ENCODE measurements around the gene ADRM1. TPM values are rescaled to one million over a fixed set of nuclear protein-coding genes. Genes with fewer than 3 reads are reported as not detected.
A peak's percentile ranks its signal among the peaks of the same experiment; 100 is the strongest.

The ADRM1 gene, protein sequence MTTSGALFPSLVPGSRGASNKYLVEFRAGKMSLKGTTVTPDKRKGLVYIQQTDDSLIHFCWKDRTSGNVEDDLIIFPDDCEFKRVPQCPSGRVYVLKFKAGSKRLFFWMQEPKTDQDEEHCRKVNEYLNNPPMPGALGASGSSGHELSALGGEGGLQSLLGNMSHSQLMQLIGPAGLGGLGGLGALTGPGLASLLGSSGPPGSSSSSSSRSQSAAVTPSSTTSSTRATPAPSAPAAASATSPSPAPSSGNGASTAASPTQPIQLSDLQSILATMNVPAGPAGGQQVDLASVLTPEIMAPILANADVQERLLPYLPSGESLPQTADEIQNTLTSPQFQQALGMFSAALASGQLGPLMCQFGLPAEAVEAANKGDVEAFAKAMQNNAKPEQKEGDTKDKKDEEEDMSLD
- total RNA-seq: 181 and 188 TPM in 2 replicates

DNA sequence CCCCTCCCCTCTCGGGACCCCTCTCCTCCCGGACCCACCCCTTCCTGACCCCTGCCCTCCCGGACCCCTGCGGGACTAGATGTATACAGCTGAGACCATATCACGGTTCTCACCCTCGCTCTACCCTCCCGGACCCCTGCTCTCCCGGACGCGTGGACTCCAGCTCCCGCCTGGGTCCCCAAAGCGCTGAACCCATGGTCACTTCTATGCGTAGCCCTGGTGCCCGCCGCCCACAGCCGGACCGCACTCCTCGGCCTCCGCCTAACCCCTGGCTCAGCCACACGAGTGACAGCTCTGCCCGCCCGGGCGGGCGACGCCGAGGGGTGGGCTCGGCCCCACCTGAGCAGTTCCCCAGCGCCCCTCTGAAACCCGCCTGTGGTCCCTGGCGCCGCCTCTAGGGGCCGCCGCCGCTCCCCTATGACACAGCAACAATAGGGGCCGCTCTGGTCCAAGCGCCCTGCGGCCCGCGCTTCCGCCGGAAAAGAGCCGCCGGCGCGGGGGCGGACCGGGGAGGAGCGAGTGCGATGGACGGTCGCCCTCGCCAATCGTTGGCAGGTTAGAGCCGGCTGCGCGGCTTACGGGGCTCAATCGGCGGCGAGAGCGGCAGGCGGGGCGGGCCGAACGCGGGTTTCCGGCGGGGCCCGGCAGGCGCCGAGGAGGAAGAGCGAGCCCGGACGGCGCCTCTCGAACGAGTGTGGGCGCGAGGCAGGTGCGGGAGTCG is at the start of gene ADRM1:
ADRM1 (plus strand) TSS at position 657 of the 721 bp plus-strand sequence. CDS start 572 bp downstream, outside the sequence.
- H3K36me3 Mint-ChIP-seq (ENCODE audit: low read depth): peaks cover 15% of the 10 kb centered on the region
- no peaks in the 10 kb centered on the region for H3K9me3 Mint-ChIP-seq
- intact Hi-C loops (cut with micrococcal nuclease): loop anchor here (1.0 to 5.0 kb wide), 17 partner anchors 19 to 636 kb away; partner anchors contain the start of genes CABLES2, GID8, LAMA5 and OSBPL2
- peaks cover 28% of the 10 kb centered on the region for H3K4me1 Mint-ChIP-seq (ENCODE audit: low read depth)
- no peaks in the 10 kb centered on the region for H3K27me3 Mint-ChIP-seq (ENCODE audit: insufficient read depth)
- peak; percentile 97 for DNase-seq (ENCODE audit: low spot score)
- H3K4me3 Mint-ChIP-seq: peak within 1 kb of the TSS; percentile 98
- peak within 1 kb of the TSS; percentile 100 for H3K27ac Mint-ChIP-seq

DNA sequence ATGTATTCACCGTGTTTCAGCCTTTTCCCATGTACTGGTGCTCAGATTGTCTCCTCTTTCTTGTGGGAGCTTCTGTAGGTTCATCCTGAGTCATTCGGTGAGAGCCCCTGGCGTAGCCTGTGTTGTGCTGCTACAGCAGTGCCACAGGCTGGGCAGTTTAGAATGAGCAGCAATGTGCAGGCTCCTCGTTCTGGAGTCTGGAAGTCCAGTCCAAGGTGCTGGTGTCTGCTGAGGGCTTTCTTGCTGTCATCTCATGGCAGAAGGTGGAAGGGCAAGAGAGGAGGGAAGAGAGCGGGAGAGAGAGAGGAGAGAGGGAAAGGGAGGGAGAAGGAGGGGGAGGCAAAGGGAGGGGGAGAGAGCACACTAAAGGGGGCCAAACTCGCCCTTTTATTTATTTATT is 49.4 kb upstream of the ADRM1 start:
- Mint-ChIP-seq H3K27ac (no peak overlapping the region), H3K4me3 (no peak overlapping the region), H3K27me3 (ENCODE audit: insufficient read depth) (no peaks in the 10 kb centered on the region), H3K36me3 (ENCODE audit: low read depth) (no peaks in the 10 kb centered on the region), H3K9me3 (no peaks in the 10 kb centered on the region), H3K4me1 (ENCODE audit: low read depth) (no peaks in the 10 kb centered on the region)
- intact Hi-C loops (cut with micrococcal nuclease): no loop called here
- no peak for DNase-seq (ENCODE audit: low spot score)

DNA sequence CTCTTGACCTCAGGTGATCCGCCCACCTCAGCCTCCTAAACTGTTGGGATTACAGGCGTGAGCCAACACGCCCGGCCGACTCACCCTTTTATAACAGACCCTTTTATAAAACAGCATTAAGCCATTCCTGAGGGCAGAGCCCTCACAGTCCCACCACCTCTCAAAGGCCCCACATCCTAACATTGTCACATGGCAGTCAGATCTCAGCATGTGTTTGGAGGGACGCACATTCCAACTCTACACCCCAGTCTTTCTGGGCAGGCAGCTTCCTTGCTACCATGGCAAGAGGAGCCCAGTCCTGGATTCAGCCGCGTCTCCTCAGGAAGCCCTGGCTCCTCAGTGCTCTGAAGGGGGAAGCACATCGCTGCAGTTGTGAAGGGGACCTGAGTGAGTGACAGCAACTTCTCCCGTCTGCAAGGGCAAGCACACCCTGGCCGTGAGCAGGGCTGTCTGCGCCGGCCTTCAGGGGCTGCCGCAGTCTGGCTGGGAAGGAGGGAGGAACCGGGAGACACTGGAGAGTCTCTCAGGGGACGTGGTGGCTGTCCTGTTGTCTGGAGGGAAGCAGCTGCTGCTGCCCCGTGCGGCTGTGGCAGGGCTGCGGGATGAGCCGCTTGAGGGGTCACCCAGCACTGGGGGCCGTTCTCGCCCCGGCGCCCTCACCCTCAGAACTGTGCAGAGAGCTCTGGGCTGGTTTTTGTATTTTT is 48.6 kb upstream of the ADRM1 start:
- no peak for DNase-seq (ENCODE audit: low spot score)
- Mint-ChIP-seq H3K27me3 (ENCODE audit: insufficient read depth) (no peaks in the 10 kb centered on the region), H3K36me3 (ENCODE audit: low read depth) (no peaks in the 10 kb centered on the region), H3K4me3 (no peak overlapping the region), H3K4me1 (ENCODE audit: low read depth) (no peaks in the 10 kb centered on the region), H3K27ac (no peak overlapping the region), H3K9me3 (no peaks in the 10 kb centered on the region)
- intact Hi-C loops (cut with micrococcal nuclease): no loop called here

DNA sequence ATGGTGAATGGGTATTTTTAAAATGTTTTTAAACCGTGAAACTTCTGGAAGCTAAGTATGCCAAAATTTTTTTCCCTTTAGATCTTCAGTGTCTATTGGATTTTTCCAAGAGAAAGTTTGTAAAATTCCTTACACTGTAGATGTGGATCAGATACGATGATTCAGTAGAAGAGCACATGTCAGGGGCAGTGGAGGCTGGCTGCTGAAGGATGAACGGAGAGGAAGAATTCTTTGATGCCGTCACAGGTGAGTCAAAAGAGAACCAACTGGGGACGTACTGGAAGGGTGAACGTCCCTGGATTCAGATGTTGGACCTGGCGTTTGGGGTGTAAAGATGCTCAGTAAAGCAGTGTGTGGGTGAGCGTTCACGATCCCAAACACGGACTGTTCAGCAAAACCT is 46.8 kb upstream of the ADRM1 start:
- no peak for DNase-seq (ENCODE audit: low spot score)
- H3K36me3 Mint-ChIP-seq (ENCODE audit: low read depth): no peaks in the 10 kb centered on the region
- intact Hi-C loops (cut with micrococcal nuclease): no loop called here
- no peak overlapping the region for H3K4me3 Mint-ChIP-seq
- H3K27ac Mint-ChIP-seq: no peak overlapping the region
- no peaks in the 10 kb centered on the region for H3K9me3 Mint-ChIP-seq
- no peaks in the 10 kb centered on the region for H3K4me1 Mint-ChIP-seq (ENCODE audit: low read depth)
- H3K27me3 Mint-ChIP-seq (ENCODE audit: insufficient read depth): no peaks in the 10 kb centered on the region

DNA sequence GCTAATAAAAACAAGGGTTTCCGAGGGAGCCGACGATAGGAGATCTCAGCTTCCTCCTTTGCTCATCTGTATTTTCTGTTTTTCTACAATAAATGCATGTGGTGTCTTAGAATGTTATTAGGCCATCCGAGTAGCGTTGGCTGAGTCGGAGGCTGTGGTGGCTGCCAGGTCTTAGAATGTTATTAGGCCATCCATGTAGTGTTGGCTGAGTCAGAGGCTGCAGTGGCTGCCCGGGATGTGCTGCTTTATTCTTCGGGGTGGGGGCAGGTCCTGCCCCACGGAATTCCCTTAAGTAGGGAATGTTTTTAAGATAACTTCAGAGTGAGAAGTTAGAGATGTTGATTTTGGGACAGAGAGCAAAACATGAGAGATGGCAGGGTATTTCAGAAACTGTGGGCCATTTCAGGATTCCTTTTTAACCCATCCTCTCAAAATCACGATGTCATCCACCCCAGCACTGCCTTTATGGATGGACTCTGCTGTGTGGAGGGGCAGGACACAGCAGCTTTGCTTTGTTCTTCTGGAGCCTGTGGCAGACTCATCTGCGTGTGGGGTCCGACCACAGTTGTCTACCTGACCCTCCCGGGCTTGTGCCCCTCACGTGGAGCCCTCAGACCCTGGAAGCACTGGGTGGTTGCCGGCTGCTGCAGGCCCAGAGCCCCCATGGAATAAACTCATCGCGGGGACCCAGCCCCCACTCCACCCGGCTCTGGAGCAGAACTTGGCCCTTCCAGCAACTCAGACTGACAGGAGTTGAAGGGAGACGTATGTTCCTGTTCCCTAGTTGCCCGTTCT is 44.1 kb upstream of the ADRM1 start:
- no peaks in the 10 kb centered on the region for H3K9me3 Mint-ChIP-seq
- no peak for DNase-seq (ENCODE audit: low spot score)
- intact Hi-C loops (cut with micrococcal nuclease): no loop called here
- no peak overlapping the region for H3K4me3 Mint-ChIP-seq
- H3K4me1 Mint-ChIP-seq (ENCODE audit: low read depth): no peaks in the 10 kb centered on the region
- H3K27me3 Mint-ChIP-seq (ENCODE audit: insufficient read depth): no peaks in the 10 kb centered on the region
- H3K27ac Mint-ChIP-seq: no peak overlapping the region
- peaks cover 2% of the 10 kb centered on the region for H3K36me3 Mint-ChIP-seq (ENCODE audit: low read depth)

DNA sequence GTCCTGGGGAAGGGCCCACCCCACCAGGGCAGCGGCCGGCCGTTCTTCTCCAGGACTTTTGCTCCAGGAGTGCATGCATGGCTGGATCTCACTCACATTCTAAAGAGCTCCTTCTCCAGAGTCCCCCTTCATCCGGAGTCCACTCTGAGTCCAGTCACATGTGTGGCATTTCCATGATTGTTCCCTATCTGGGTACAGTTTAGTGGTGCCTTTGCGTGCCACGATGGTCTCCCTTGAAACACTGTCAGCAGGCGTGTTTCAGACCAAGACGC is 43.6 kb upstream of the ADRM1 start:
- H3K4me1 Mint-ChIP-seq (ENCODE audit: low read depth): no peaks in the 10 kb centered on the region
- no peak overlapping the region for H3K4me3 Mint-ChIP-seq
- H3K27me3 Mint-ChIP-seq (ENCODE audit: insufficient read depth): no peaks in the 10 kb centered on the region
- peaks cover 2% of the 10 kb centered on the region for H3K36me3 Mint-ChIP-seq (ENCODE audit: low read depth)
- no peak for DNase-seq (ENCODE audit: low spot score)
- no peaks in the 10 kb centered on the region for H3K9me3 Mint-ChIP-seq
- H3K27ac Mint-ChIP-seq: no peak overlapping the region
- intact Hi-C loops (cut with micrococcal nuclease): no loop called here

DNA sequence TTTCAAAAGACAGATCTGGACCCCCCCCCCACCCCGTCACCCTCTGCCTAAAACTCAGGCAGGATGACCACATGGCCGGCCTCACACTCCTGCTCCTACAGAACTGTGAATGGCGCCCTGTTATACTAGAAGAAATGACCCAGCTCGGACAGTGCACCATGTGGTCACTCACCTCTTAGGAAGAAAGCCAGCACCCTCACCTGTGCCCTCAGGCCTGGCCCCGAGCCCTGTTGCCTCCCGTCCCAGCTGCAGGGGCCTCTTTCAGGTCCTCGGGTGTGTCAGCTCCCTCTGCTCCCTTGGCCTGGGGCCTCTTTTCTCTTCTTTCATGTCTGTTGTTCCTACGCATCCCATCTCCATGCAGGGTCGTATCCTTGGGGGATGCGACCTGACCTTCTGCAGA is 40.7 kb upstream of the ADRM1 start:
- intact Hi-C loops (cut with micrococcal nuclease): no loop called here
- H3K4me3 Mint-ChIP-seq: no peak overlapping the region
- H3K4me1 Mint-ChIP-seq (ENCODE audit: low read depth): no peaks in the 10 kb centered on the region
- no peaks in the 10 kb centered on the region for H3K27me3 Mint-ChIP-seq (ENCODE audit: insufficient read depth)
- DNase-seq (ENCODE audit: low spot score): no peak
- no peaks in the 10 kb centered on the region for H3K9me3 Mint-ChIP-seq
- peaks cover 6% of the 10 kb centered on the region for H3K36me3 Mint-ChIP-seq (ENCODE audit: low read depth)
- H3K27ac Mint-ChIP-seq: peak overlapping the region; percentile 71

DNA sequence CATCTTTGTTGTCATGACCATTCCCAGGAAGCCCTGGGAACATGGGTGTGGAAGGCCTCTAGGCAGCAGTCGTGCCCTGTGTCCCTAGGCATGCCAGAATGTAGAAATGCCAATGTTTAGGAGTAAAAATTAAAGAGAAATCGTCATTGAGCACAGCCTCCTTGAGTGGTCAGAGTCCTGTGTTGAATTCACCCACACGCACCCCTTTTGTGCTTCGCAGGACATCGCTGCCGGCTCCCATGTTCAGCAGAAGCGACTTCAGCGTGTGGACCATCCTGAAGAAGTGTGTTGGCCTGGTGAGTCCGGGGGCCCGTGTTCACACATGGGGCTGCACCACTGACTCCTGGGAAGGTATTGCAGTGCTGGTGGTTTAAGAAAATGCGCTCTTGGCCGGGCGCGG is 39.4 kb upstream of the ADRM1 start:
- intact Hi-C loops (cut with micrococcal nuclease): no loop called here
- DNase-seq (ENCODE audit: low spot score): no peak
- H3K9me3 Mint-ChIP-seq: no peaks in the 10 kb centered on the region
- H3K27ac Mint-ChIP-seq: no peak overlapping the region
- H3K27me3 Mint-ChIP-seq (ENCODE audit: insufficient read depth): no peaks in the 10 kb centered on the region
- no peaks in the 10 kb centered on the region for H3K4me1 Mint-ChIP-seq (ENCODE audit: low read depth)
- no peak overlapping the region for H3K4me3 Mint-ChIP-seq
- H3K36me3 Mint-ChIP-seq (ENCODE audit: low read depth): peaks cover 6% of the 10 kb centered on the region

DNA sequence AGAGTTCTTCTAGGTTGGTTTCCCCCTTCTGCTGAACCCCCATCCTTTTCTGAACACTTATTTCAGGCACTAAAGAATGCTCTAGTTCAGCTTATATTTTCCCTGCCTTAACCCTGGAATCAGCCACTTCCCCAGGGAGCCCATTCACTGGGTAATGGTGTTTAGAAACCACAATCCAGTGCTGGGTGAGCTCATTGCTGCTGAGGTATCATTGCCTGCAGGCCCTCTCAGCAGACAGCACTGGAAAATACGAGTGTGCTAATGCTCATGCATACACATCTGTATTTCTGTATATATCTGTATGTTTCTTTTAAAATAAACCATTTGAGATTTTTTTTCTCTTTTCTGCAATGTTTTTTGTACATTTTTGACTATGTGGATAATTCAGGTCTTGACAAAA is 37.4 kb upstream of the ADRM1 start:
- intact Hi-C loops (cut with micrococcal nuclease): no loop called here
- H3K27ac Mint-ChIP-seq: no peak overlapping the region
- no peak for DNase-seq (ENCODE audit: low spot score)
- H3K4me3 Mint-ChIP-seq: no peak overlapping the region
- H3K36me3 Mint-ChIP-seq (ENCODE audit: low read depth): peaks cover 6% of the 10 kb centered on the region
- H3K27me3 Mint-ChIP-seq (ENCODE audit: insufficient read depth): no peaks in the 10 kb centered on the region
- no peaks in the 10 kb centered on the region for H3K4me1 Mint-ChIP-seq (ENCODE audit: low read depth)
- H3K9me3 Mint-ChIP-seq: no peaks in the 10 kb centered on the region

DNA sequence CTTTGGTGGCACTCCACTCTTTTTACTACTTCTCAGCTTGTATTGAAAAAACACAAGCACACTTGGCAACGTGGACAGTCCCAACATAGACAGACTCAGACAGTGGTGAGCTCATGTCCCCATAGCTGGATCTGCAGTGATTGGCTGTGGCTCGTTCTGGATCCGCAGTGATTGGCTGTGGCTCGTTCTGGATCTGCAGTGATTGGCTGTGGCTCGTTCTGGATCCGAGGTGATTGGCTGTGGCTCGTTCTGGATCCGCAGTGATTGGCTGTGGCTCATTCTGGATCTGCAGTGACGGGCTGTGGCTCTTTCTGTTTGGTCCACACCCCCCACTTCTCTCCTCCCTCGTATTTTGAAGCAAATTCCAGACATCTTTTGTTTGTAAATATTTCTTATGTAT is 36.5 kb upstream of the ADRM1 start:
- intact Hi-C loops (cut with micrococcal nuclease): no loop called here
- Mint-ChIP-seq H3K4me3 (no peak overlapping the region), H3K4me1 (ENCODE audit: low read depth) (no peaks in the 10 kb centered on the region), H3K27ac (no peak overlapping the region), H3K9me3 (no peaks in the 10 kb centered on the region), H3K27me3 (ENCODE audit: insufficient read depth) (no peaks in the 10 kb centered on the region), H3K36me3 (ENCODE audit: low read depth) (peaks cover 6% of the 10 kb centered on the region)
- DNase-seq (ENCODE audit: low spot score): no peak

DNA sequence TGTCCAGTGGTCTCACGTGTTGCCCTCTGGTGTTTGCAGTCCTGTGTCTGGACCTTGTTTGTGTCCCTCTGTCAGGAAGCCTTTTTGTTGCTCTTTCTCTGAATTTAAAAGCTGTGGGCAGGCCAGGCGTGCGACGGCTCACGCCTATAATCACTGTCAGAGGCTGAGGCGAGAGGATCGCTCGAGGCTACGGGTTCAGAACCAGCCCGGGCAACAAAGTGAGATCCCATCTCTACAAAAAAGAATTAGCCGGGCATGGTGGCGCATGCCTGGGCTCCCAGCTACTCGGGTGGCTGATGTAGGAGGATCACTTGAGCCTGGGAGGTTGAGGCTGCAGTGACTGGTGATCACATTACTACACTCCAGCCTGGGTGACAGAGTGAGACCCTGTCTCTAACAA is 35.9 kb upstream of the ADRM1 start:
- no peak overlapping the region for H3K4me3 Mint-ChIP-seq
- no peak for DNase-seq (ENCODE audit: low spot score)
- H3K9me3 Mint-ChIP-seq: no peaks in the 10 kb centered on the region
- no peaks in the 10 kb centered on the region for H3K27me3 Mint-ChIP-seq (ENCODE audit: insufficient read depth)
- H3K36me3 Mint-ChIP-seq (ENCODE audit: low read depth): peaks cover 8% of the 10 kb centered on the region
- intact Hi-C loops (cut with micrococcal nuclease): no loop called here
- no peak overlapping the region for H3K27ac Mint-ChIP-seq
- H3K4me1 Mint-ChIP-seq (ENCODE audit: low read depth): no peaks in the 10 kb centered on the region

DNA sequence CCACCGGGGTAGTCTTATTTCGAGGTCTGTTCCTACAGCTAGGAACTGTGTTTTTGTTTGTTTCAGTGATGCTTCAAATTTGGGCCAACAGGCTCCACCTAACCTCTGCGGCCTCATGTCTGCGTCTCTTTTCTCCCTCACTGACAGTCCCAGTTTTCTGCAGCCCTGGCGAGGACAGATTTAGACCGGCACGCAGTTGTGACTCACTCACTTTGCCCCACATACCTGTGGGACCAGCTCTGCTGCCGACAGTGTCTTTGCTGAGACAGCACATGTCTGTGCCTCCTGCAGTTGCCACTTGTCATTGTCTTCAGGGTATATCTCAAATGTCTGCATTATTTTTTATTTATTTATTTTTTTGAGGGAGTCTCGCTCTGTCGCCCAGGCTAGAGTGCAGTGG is 35.3 kb upstream of the ADRM1 start:
- Mint-ChIP-seq H3K36me3 (ENCODE audit: low read depth) (peaks cover 6% of the 10 kb centered on the region), H3K4me3 (no peak overlapping the region), H3K27me3 (ENCODE audit: insufficient read depth) (no peaks in the 10 kb centered on the region), H3K9me3 (no peaks in the 10 kb centered on the region), H3K4me1 (ENCODE audit: low read depth) (no peaks in the 10 kb centered on the region), H3K27ac (no peak overlapping the region)
- intact Hi-C loops (cut with micrococcal nuclease): no loop called here
- no peak for DNase-seq (ENCODE audit: low spot score)
